GM12892 (cell line): ENCODE measurements around the gene USP2.

Experiments used
- POLR2A ChIP-seq: IDR thresholded peaks from 2 replicates; pipeline ENCODE4 v1.6.1; 2011; ENCODE audit warnings: low read depth, low read length, control low read depth
- POLR2AphosphoS5 ChIP-seq: IDR thresholded peaks from 2 replicates; pipeline ENCODE4 v1.6.1; 2011; ENCODE audit warnings: low read depth, low read length, control low read depth

DNA sequence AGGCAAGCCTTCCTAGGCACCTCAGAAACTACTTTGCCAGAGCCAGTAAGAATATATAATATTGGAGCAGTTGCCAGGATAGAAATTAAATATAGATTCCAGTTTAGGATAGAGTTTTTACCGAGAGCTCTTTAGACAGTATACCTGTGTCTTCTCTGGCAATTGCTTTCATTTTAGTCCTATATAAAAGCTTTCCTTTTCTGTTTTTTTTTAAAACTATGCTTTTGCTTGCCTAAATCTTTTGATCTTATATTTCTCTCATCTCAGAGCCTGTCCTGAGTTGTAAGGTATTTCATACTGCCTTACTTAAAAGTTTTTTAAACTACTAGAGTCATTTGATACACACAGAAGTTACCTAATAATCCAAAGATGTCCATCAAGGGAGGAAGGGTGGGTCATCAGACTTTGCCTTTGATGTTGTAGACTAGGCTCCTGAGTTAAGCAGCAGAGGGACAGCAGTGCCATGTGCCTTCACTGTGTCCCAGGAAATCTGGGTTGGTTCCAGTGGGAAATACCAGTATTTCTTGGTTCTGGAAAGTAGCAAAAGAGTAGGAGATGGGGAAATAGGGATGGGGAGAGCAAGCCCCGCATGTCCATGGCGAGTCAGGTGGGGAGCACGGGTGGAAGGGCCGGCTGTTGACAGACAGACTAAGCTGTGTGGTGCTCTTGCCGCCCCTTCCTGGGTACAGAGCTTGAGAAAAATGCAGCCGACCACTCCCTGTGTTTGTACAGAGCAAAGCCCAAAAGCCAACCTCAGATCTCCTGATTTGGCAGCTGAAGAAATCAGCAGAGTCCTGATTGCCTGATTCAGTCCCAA, 75.7 kb downstream of the USP2 start:
- TF ChIP-seq POLR2A (no peak), POLR2AphosphoS5 (no peak)
